GM18517 (cell line): ENCODE results near the gene PJA1.
A peak's percentile ranks its signal among the peaks of the same experiment; 100 is the strongest.

Source experiments
- ATAC-seq: cut with Tn5 transposase; IDR thresholded peaks from one replicate; pipeline ENCODE4 v1.9.1; 2021; ENCODE audit warnings: mild to moderate bottlenecking, moderate library complexity; ENCODE audit not compliant: unreplicated experiment

Gene PJA1

DNA sequence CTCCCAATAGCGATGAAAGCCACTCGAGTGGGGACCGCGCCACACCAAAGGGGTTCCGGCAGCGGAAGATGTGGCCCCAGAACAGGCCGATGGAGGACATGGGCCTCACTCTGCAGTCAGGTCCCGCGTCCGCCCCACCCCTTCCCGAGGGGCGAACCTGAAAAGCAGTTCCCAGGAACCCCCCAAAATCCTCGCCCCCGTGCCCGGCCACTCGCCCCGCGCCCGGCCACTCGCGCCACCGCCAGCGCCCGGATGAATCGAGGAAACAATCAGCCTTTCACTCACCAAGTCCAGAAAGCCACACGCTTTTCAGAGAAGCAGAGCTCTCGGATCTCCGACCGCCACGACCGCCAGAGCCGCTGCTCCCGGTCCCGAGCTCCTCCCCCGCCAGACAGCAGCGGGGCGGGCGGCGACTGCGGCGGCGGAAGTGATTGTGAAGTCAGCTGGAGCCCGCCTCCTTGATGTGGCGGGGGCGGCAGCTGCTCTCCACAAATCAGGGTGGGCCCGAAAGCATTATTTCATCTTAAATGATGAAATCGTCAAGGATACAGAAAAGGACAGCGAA is at the start of gene PJA1:
Gene PJA1, minus strand, starts transcription at position 367 of the 565 bp plus-strand sequence. CDS start 2,380 bp downstream, outside the sequence.
- ATAC-seq = peak; percentile 67

GRCh38 chrX:69214463-69214862 is 49.2 kb upstream of the PJA1 start:
- no peak for ATAC-seq

DNA sequence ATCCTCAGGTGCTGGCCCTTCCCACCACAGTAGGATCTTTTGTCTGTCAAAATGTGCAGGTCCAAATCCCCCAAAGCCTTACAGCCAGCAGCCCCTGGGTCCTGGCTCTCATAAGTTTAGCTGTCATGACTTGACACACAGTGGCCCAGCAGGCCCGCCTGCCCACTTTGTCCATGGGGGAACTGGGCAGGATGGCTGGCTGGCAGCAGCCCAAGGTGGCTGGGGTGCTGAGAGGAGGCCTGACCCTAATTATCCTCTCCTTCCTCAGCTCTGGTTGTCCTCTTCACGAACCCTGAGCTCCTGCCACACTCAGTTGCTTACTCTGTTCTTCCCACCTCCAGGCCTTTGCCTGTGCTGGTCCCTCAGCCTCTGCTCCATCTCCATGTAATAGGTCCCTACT is 46.4 kb upstream of the PJA1 start:
- ATAC-seq = no peak

DNA sequence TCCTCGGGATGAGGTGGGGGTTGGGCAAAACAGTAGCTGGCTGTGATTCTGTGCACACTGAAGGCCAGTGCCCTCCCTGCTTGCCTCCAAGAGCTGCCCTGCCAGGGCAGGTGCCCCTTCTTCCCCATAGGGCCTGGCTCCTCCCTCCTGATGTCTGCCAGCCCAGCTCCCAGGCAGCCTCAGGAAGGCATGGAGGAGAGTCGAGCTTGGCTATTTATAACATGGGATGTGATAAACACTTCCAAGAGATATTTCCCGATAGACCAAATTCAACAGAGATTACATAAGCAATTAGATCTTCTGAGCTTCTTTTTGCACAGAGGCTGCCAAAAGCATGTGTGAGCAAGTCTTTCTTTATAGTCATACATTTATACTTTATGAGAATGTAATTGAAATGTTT is 45.3 kb upstream of the PJA1 start:
- ATAC-seq = no peak

DNA sequence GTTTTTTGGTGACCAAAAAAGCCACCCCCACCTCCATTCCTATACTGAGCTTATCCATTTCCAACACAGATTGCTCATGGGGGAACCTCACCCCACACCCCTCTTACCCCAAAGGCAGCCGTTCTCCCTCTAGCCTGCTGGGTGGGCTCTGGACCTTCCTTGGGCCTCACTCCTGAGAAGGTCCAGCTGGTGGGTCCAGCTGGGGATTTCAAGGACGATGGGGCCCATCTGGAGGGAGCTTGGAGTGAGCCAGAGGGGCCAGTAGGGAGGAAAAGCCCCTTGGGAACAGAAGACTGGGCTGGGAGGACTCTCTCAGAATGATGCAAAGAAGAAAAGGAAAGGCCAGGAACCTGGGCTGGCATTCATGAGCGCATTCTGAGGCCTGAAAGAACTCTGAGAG is 42.0 kb upstream of the PJA1 start:
- no peak for ATAC-seq

GRCh38 chrX:69203638-69204037 is 38.4 kb upstream of the PJA1 start:
- ATAC-seq = no peak

GRCh38 chrX:69197690-69198089 is 32.4 kb upstream of the PJA1 start:
- no peak for ATAC-seq

GRCh38 chrX:69196666-69197065 is 31.4 kb upstream of the PJA1 start:
- ATAC-seq = no peak

GRCh38 chrX:69195810-69196209 is 30.6 kb upstream of the PJA1 start:
- ATAC-seq = no peak

- ATAC-seq = no peak
Measured at GRCh38 chrX:69195192-69195591, 29.9 kb upstream of the PJA1 start.

DNA sequence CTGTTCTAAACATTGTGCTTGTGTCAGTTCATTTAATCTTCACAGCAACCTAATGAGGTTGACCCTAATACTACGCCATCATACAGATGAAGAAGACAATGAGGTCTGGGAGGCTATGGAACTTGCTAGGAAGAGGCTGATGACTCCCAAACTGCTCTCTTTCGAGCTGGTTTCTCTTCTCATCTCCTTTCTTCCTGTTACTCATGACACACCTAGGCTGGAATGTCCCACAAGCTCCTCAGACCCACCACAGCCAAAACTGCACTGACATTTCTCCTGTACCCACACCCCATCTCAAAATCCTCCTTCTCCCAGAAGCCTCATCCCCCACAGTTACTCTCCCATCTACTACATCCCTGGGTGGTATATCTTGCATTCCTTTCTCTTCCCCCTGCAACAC is 27.4 kb upstream of the PJA1 start:
- ATAC-seq = no peak

- ATAC-seq = no peak
Measured at GRCh38 chrX:69189576-69190371, 24.5 kb upstream of the PJA1 start.

- no peak for ATAC-seq
Measured at GRCh38 chrX:69186651-69187050, 21.4 kb upstream of the PJA1 start.

DNA sequence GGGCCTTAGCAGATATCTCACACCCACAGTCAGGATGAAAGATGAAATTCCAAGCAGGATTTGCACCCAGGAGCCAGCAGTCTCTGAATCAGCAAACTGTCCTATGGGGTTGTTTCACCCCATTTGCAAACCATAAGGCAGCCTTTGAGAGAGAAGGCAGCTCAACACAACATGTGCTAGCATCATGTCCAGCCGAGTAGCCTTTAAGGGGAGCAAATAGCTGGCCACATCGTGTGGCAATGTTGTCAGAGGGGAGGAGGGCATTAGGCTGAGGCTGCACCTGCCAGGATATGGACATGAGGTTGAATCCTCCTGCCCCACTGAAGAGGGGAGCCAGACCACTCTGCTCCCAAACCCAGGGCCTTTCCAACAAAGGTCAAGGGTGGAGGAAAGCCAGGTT is 20.6 kb upstream of the PJA1 start:
- no peak for ATAC-seq

GRCh38 chrX:69185141-69185540 is 19.9 kb upstream of the PJA1 start:
- ATAC-seq = no peak

GRCh38 chrX:69182818-69183380 is 17.6 kb upstream of the PJA1 start:
- ATAC-seq = no peak

GRCh38 chrX:69179380-69179911 is 14.2 kb upstream of the PJA1 start:
- ATAC-seq = no peak

DNA sequence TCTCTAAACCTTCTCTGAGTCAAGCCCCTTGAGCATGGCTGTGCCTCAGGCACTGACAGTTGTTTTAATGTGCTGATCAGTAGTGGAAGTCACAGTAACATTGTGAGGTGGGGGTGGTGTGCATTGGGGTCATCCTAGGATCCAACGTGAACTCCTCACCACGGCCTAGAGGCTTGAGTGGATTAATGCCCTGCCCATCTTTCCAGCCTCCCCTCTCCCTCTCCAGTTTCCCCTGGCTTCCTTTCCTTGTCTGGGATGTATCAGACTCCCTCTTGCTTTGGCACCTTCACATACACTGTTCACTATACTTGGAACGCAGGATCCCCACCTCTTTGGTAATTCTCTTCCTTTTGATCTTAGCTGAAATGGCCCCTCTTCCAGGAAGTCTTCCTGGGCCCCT is 13.3 kb upstream of the PJA1 start:
- ATAC-seq = no peak

DNA sequence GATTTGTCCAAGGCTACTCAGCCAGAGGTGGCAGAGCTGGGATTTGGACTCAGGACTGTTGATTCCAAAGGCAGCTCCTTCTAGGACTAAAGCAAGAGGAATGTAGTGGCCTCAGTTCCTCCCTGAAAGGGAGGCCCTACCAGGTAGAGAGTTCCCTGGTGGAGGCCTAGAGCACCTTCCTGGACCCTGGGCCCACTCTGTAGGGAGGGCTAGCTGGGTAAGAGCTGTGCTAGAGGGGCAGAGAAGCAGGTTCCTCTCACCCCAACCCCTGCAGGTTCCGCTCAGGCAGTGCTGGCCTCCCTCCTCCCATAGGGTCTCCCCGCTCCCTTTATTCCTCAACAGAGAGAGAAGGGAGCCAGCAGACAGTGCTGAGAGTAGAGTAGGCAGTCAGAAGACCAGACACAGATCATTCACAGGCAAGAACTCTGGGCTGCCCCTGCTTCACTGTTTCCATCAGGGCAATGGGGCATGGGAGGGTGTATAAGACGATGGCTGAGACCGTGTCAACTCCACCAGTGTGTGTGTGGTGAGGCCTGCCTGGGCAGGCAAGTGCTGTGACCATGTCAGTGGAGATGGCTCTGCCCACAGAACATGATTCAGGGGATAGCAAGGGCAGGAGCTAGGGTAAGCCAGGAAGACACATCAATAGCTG is 12.4 kb upstream of the PJA1 start:
- no peak for ATAC-seq

DNA sequence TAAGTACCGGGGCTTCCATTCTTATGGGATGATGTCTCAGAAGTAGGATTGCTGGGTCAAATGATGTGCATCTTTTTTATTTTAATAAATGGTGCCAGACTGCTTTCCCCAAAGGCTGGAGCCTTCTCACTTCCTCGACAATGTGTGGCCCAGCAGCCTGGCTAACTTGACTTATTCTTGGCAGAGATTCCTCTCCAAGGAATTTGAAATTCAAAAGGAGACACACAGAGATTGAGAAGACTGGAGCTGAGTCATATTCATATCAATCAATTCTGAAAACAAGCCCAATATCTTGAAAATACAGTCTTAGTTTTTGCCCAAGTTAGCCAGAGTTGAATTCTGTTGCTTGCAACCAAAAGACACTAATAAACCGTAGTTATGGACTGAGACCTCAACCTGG is 10.8 kb upstream of the PJA1 start:
- no peak for ATAC-seq

DNA sequence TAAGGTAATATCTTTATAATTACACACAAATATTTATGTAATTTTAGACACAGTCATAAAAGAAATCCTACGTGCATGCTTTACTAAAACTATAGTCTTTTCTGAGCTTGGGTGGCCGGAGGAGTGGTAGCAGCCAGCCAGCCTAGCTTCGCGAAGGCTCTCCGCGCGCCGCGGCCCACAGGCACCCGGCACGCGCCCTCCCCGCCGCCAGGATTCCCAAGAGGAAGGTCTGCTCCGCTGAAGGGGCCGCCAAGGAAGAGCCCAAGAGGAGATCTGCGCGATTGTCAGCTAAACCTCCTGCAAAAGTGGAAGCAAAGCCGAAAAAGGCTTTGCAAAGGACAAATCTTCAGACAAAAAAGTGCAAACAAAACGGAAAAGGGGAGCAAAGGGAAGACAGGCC is 8.7 kb upstream of the PJA1 start:
- ATAC-seq = no peak

GRCh38 chrX:69172937-69173336 is 7.7 kb upstream of the PJA1 start:
- no peak for ATAC-seq
